SK-N-MC (cell line): ENCODE results near the gene KRTAP10-8.

Source experiments
- DNase-seq: peaks from one replicate; pipeline ENCODE4 v3.0.0-alpha.2; 2011; ENCODE audit warnings: low read depth, low spot score
- H3K27ac ChIP-seq: fragments of 200-600 bp; sonication (generic); 2 replicates; pipeline ENCODE4 v1.5.1; 2016; ENCODE audit warnings: mixed run types
- H3K36me3 ChIP-seq: fragments of 200-600 bp; sonication (generic); 2 replicates; pipeline ENCODE4 v1.6.1; 2017; ENCODE audit warnings: antibody characterized with exemption, low read length, mixed read lengths; ENCODE audit not compliant: insufficient read depth
- H3K4me3 ChIP-seq: fragments of 200-600 bp; sonication (generic); 2 replicates; pipeline ENCODE4 v1.5.1; 2016
- H3K9ac ChIP-seq: fragments of 200-600 bp; sonication (generic); 2 replicates; pipeline ENCODE4 v1.8.0; 2017; ENCODE audit warnings: mixed run types, mixed read lengths; ENCODE audit not compliant: insufficient read length
- H3K9me3 ChIP-seq: fragments of 200-600 bp; sonication (generic); 2 replicates; pipeline ENCODE4 v1.6.1; 2017; ENCODE audit warnings: low read depth, mild to moderate bottlenecking, antibody characterized with exemption, low read length, moderate library complexity, mixed read lengths
- EZH2 ChIP-seq: fragments of 200-600 bp; sonication (generic); IDR thresholded peaks from one replicate; pipeline ENCODE4 v1.6.1; 2017; ENCODE audit warnings: antibody characterized with exemption
- FOXP2 ChIP-seq: optimal IDR thresholded peaks from 2 replicates; pipeline ENCODE3; 2011; ENCODE audit warnings: mild to moderate bottlenecking, moderate library complexity; ENCODE audit not compliant: insufficient read depth; ENCODE audit errors: extremely low read length, control extremely low read depth
- POLR2AphosphoS5 ChIP-seq: IDR thresholded peaks from 2 replicates; pipeline ENCODE4 v1.6.1; 2012; ENCODE audit warnings: mild to moderate bottlenecking, low read depth, low read length, borderline replicate concordance

KRTAP10-8 gene

GRCh38 chr21:44612029-44612486 lies at the start of gene KRTAP10-8:
TSS of gene KRTAP10-8 (plus strand) at chr21:44612079. CDS start at chr21:44612101, 22 bp downstream.
- DNase-seq = no peak
- H3K4me3 ChIP-seq = no peak within 1 kb of the TSS
- no peaks in the 10 kb centered on the region for H3K9me3 ChIP-seq
- H3K9ac ChIP-seq = no peak within 1 kb of the TSS
- H3K36me3 ChIP-seq = no peaks in the 10 kb centered on the region; the same call in 1 of the 2 replicates
- H3K27ac ChIP-seq = no peak within 1 kb of the TSS
- TF ChIP-seq EZH2 (no peak), POLR2AphosphoS5 (no peak), FOXP2 (no peak)

- Histone ChIP-seq H3K9ac (no peak overlapping the region), H3K27ac (no peak overlapping the region), H3K4me3 (no peak overlapping the region), H3K9me3 (peaks cover 8% of the 10 kb centered on the region; the same call in 1 of the 2 replicates), H3K36me3 (peaks cover 37% of the 10 kb centered on the region)
- no peak for DNase-seq
- no peak for TF ChIP-seq POLR2AphosphoS5
- TF ChIP-seq EZH2 = no peak
- TF ChIP-seq FOXP2 = no peak
Measured at GRCh38 chr21:44564099-44564498, 47.8 kb upstream of the KRTAP10-8 start.

- H3K36me3 ChIP-seq = peaks cover 37% of the 10 kb centered on the region
- no peak overlapping the region for H3K27ac ChIP-seq
- H3K9ac ChIP-seq = no peak overlapping the region
- TF ChIP-seq FOXP2 (no peak), POLR2AphosphoS5 (no peak), EZH2 (no peak)
- H3K4me3 ChIP-seq = no peak overlapping the region
- H3K9me3 ChIP-seq = peaks cover 8% of the 10 kb centered on the region; the same call in 1 of the 2 replicates
- no peak for DNase-seq
Measured at GRCh38 chr21:44564886-44565598, 46.8 kb upstream of the KRTAP10-8 start.

GRCh38 chr21:44566403-44566802 lies 45.5 kb upstream of the KRTAP10-8 start:
- H3K9ac ChIP-seq = no peak overlapping the region
- TF ChIP-seq EZH2 (no peak), POLR2AphosphoS5 (no peak), FOXP2 (no peak)
- DNase-seq = no peak

GRCh38 chr21:44567481-44568171 lies 44.3 kb upstream of the KRTAP10-8 start:
- no peak overlapping the region for H3K4me3 ChIP-seq
- no peak for DNase-seq
- H3K27ac ChIP-seq = no peak overlapping the region
- no peak overlapping the region for H3K9ac ChIP-seq
- no peak for TF ChIP-seq FOXP2
- TF ChIP-seq EZH2 = no peak
- TF ChIP-seq POLR2AphosphoS5 = no peak
- H3K36me3 ChIP-seq = peaks cover 36% of the 10 kb centered on the region
- H3K9me3 ChIP-seq = peaks cover 6% of the 10 kb centered on the region; the same call in 1 of the 2 replicates

More at GRCh38 chr21:44566403-44566802, 45.5 kb upstream of the KRTAP10-8 start:
- no peak overlapping the region for H3K27ac ChIP-seq
- H3K4me3 ChIP-seq = no peak overlapping the region
- peaks cover 37% of the 10 kb centered on the region for H3K36me3 ChIP-seq
- peaks cover 8% of the 10 kb centered on the region; the same call in 1 of the 2 replicates for H3K9me3 ChIP-seq

GRCh38 chr21:44568261-44568660 lies 43.6 kb upstream of the KRTAP10-8 start:
- Histone ChIP-seq H3K9me3 (peaks cover 5% of the 10 kb centered on the region; the same call in 1 of the 2 replicates), H3K4me3 (no peak overlapping the region), H3K27ac (no peak overlapping the region), H3K36me3 (peaks cover 32% of the 10 kb centered on the region), H3K9ac (no peak overlapping the region)
- TF ChIP-seq FOXP2 (no peak), POLR2AphosphoS5 (no peak), EZH2 (no peak)
- DNase-seq = no peak

- H3K36me3 ChIP-seq = peaks cover 25% of the 10 kb centered on the region
Measured at GRCh38 chr21:44568667-44569556, 43.0 kb upstream of the KRTAP10-8 start.

More at GRCh38 chr21:44568667-44569556, 43.0 kb upstream of the KRTAP10-8 start:
- no peak for DNase-seq
- TF ChIP-seq EZH2 (no peak), POLR2AphosphoS5 (no peak), FOXP2 (no peak)
- no peak overlapping the region for H3K27ac ChIP-seq
- H3K4me3 ChIP-seq = no peak overlapping the region
- peaks cover 5% of the 10 kb centered on the region; the same call in 1 of the 2 replicates for H3K9me3 ChIP-seq
- no peak overlapping the region for H3K9ac ChIP-seq
